Activated T-cell treated with anti-CD3 and anti-CD28 coated beads, Interleukin-2, amount 50 U/mL, for 4 hours (primary cell): ENCODE data around the gene NUP98. TPM values are rescaled to one million over a fixed set of nuclear protein-coding genes. Genes with fewer than 3 reads are reported as not detected.
"Not testable (repeated sequence)": the region's sequence is repeated elsewhere in the genome, so short reads cannot be mapped to it uniquely, and the experiment has no call there.

Source experiments
- ATAC-seq, 2 donors: fragments of 200-7000 bp; cut with Tn5 transposase; one replicate each; pipeline ENCODE4 v1.10.0; 2021
- DNase-seq: peaks from one replicate; pipeline ENCODE4 v3.0.0-alpha.2; 2020
- H3K27me3 Mint-ChIP-seq: one replicate; pipeline ENCODE4 v1.8.0; 2021; ENCODE audit warnings: low read depth, mixed read lengths
- H3K36me3 Mint-ChIP-seq: one replicate; pipeline ENCODE4 v1.8.0; 2022; ENCODE audit warnings: mixed read lengths; ENCODE audit not compliant: insufficient read depth
- H3K4me1 Mint-ChIP-seq: one replicate; pipeline ENCODE4 v1.8.0; 2021; ENCODE audit warnings: low read depth, mixed read lengths
- H3K4me3 Mint-ChIP-seq: one replicate; pipeline ENCODE4 v1.8.0; 2021; ENCODE audit warnings: mild to moderate bottlenecking, moderate library complexity, mixed read lengths
- H3K9me3 Mint-ChIP-seq: one replicate; pipeline ENCODE4 v1.8.0; 2021; ENCODE audit warnings: mixed read lengths
- total RNA-seq, 3 donors: library from RNA; stranded (reverse); gene quantifications; one replicate each; pipeline ENCODE4 v1.2.1, GENCODE V29; 2021

Gene NUP98
- total RNA-seq, 3 donors from 2014 or later, result 118 to 124 (median 119) TPM

- not testable (repeated sequence) for DNase-seq, H3K4me1 Mint-ChIP-seq, ATAC-seq, H3K4me3 Mint-ChIP-seq, H3K9me3 Mint-ChIP-seq, H3K36me3 Mint-ChIP-seq
- H3K27me3 Mint-ChIP-seq, result peaks cover 37% of the 10 kb centered on the region
These were observed 144.8 kb downstream of the NUP98 start for GRCh38 chr11:3652514-3652913.

GRCh38 chr11:3649374-3649773 is 148.0 kb downstream of the NUP98 start:
- H3K9me3 Mint-ChIP-seq, H3K4me1 Mint-ChIP-seq, ATAC-seq, DNase-seq, H3K4me3 Mint-ChIP-seq, H3K36me3 Mint-ChIP-seq: not testable (repeated sequence)
- peaks cover 50% of the 10 kb centered on the region for H3K27me3 Mint-ChIP-seq

GRCh38 chr11:3648843-3649242 is 148.5 kb downstream of the NUP98 start:
- peaks cover 55% of the 10 kb centered on the region for H3K27me3 Mint-ChIP-seq
- H3K36me3 Mint-ChIP-seq, H3K4me1 Mint-ChIP-seq, H3K4me3 Mint-ChIP-seq, DNase-seq, ATAC-seq, H3K9me3 Mint-ChIP-seq: not testable (repeated sequence)

- Mint-ChIP-seq H3K27me3 (peaks cover 51% of the 10 kb centered on the region), H3K4me1 (peaks cover 5% of the 10 kb centered on the region), H3K36me3 (no peaks in the 10 kb centered on the region), H3K9me3 (no peaks in the 10 kb centered on the region), H3K4me3 (no peak overlapping the region)
- DNase-seq (no peak), ATAC-seq (no peak)
These were observed 151.8 kb downstream of the NUP98 start for GRCh38 chr11:3645552-3645951.

- Mint-ChIP-seq H3K4me3 (no peak within 1 kb of the TSS), H3K27me3 (peaks cover 44% of the 10 kb centered on the region), H3K36me3 (no peaks in the 10 kb centered on the region), H3K9me3 (no peaks in the 10 kb centered on the region), H3K4me1 (peaks cover 5% of the 10 kb centered on the region)
- ATAC-seq, result no peak
- no peak for DNase-seq
These were observed 152.5 kb downstream of the NUP98 start, which contains the start of gene ART1 for GRCh38 chr11:3644817-3645235. Gene ART1 (plus strand): TSS chr11:3645128. CDS start chr11:3659214, 14,086 bp downstream.

GRCh38 chr11:3643102-3643546 is 154.2 kb downstream of the NUP98 start:
- peak overlapping the region; percentile 75 for H3K4me3 Mint-ChIP-seq
- H3K4me1 Mint-ChIP-seq, H3K36me3 Mint-ChIP-seq, ATAC-seq, H3K9me3 Mint-ChIP-seq, DNase-seq: not testable (repeated sequence)
- peaks cover 29% of the 10 kb centered on the region for H3K27me3 Mint-ChIP-seq

- H3K4me3 Mint-ChIP-seq, result peak overlapping the region; percentile 75
- ATAC-seq, result peak; percentile 89 to 96
- H3K9me3 Mint-ChIP-seq, result no peaks in the 10 kb centered on the region
- H3K4me1 Mint-ChIP-seq, result peaks cover 5% of the 10 kb centered on the region
- peaks cover 24% of the 10 kb centered on the region for H3K27me3 Mint-ChIP-seq
- DNase-seq, result peak; percentile 76
- H3K36me3 Mint-ChIP-seq, result no peaks in the 10 kb centered on the region
These were observed 155.0 kb downstream of the NUP98 start for GRCh38 chr11:3642071-3642951.

GRCh38 chr11:3641701-3642070 is 155.7 kb downstream of the NUP98 start, which contains the start of gene ART5:
Gene ART5 (minus strand): TSS chr11:3641992. CDS start chr11:3641862, 130 bp downstream.
- H3K27me3 Mint-ChIP-seq, result peaks cover 22% of the 10 kb centered on the region

GRCh38 chr11:3641191-3641590 is 156.2 kb downstream of the NUP98 start:
- Mint-ChIP-seq H3K27me3 (peaks cover 18% of the 10 kb centered on the region), H3K4me3 (peak overlapping the region; percentile 33), H3K36me3 (no peaks in the 10 kb centered on the region), H3K9me3 (no peaks in the 10 kb centered on the region), H3K4me1 (peaks cover 5% of the 10 kb centered on the region)
- DNase-seq (no peak), ATAC-seq (no peak)

More at GRCh38 chr11:3641701-3642070, 155.7 kb downstream of the NUP98 start, which contains the start of gene ART5:
- ATAC-seq (no peak), DNase-seq (no peak)
- no peaks in the 10 kb centered on the region for H3K36me3 Mint-ChIP-seq
- H3K4me3 Mint-ChIP-seq, result peak within 1 kb of the TSS; percentile 75
- no peaks in the 10 kb centered on the region for H3K9me3 Mint-ChIP-seq
- peaks cover 5% of the 10 kb centered on the region for H3K4me1 Mint-ChIP-seq

GRCh38 chr11:3639841-3640240 is 157.5 kb downstream of the NUP98 start:
- peaks cover 5% of the 10 kb centered on the region for H3K4me1 Mint-ChIP-seq
- ATAC-seq (no peak), DNase-seq (no peak)
- H3K9me3 Mint-ChIP-seq, result no peaks in the 10 kb centered on the region
- no peak overlapping the region for H3K4me3 Mint-ChIP-seq
- H3K27me3 Mint-ChIP-seq, result peaks cover 10% of the 10 kb centered on the region
- no peaks in the 10 kb centered on the region for H3K36me3 Mint-ChIP-seq

GRCh38 chr11:3638513-3638912 is 158.8 kb downstream of the NUP98 start:
- Mint-ChIP-seq H3K27me3 (peaks cover 2% of the 10 kb centered on the region), H3K9me3 (no peaks in the 10 kb centered on the region), H3K4me1 (peaks cover 5% of the 10 kb centered on the region), H3K36me3 (no peaks in the 10 kb centered on the region), H3K4me3 (no peak overlapping the region)
- ATAC-seq (no peak), DNase-seq (no peak)

GRCh38 chr11:3637201-3637600 is 160.2 kb downstream of the NUP98 start:
- Mint-ChIP-seq H3K4me3 (no peak overlapping the region), H3K27me3 (peaks cover 2% of the 10 kb centered on the region), H3K36me3 (no peaks in the 10 kb centered on the region), H3K4me1 (no peaks in the 10 kb centered on the region), H3K9me3 (no peaks in the 10 kb centered on the region)
- no peak for DNase-seq
- ATAC-seq, result no peak

- no peaks in the 10 kb centered on the region for H3K36me3 Mint-ChIP-seq
- ATAC-seq (no peak), DNase-seq (no peak)
- no peaks in the 10 kb centered on the region for H3K4me1 Mint-ChIP-seq
- H3K9me3 Mint-ChIP-seq, result no peaks in the 10 kb centered on the region
- no peak overlapping the region for H3K4me3 Mint-ChIP-seq
- peaks cover 2% of the 10 kb centered on the region for H3K27me3 Mint-ChIP-seq
These were observed 161.5 kb downstream of the NUP98 start for GRCh38 chr11:3635641-3636375.

- Mint-ChIP-seq H3K36me3 (no peaks in the 10 kb centered on the region), H3K27me3 (no peaks in the 10 kb centered on the region), H3K4me1 (no peaks in the 10 kb centered on the region), H3K9me3 (no peaks in the 10 kb centered on the region), H3K4me3 (no peak overlapping the region)
- ATAC-seq (no peak), DNase-seq (no peak)
These were observed 165.2 kb downstream of the NUP98 start for GRCh38 chr11:3632070-3632660.
